Prostate gland (tissue), 2 donors: ENCODE measurements around the gene DHPS.

Source experiments
- CTCF ChIP-seq, 4 experiments: fragments of 200-600 bp in 2 of 4; fragments of 450-650 bp in 2 of 4; sonication (generic) in 2 of 4; IDR thresholded peaks; 1 replicate in 3 of 4; 2 replicates in 1 of 4; pipeline ENCODE4 v1.5.1; 2016 to 2019; ENCODE audit warnings: antibody characterized with exemption in 4 of 4, mild to moderate bottlenecking in 2 of 4, moderate library complexity in 2 of 4
- POLR2AphosphoS5 ChIP-seq: sonication (generic); formaldehyde crosslinking; IDR thresholded peaks from one replicate; pipeline ENCODE4 v1.6.1; 2017; ENCODE audit warnings: antibody characterized with exemption

GRCh38 chr19:12703046-12703445, 21.4 kb upstream of the DHPS start:
- TF ChIP-seq POLR2AphosphoS5 (no peak), CTCF (IDR thresholded peaks at IDR 0.05) (no peak)
